Measurements from ENCODE around the gene PGLYRP3. TPM values are rescaled to one million over a fixed set of nuclear protein-coding genes. Genes with fewer than 3 reads are reported as not detected.

Gene PGLYRP3
- total and polyA plus RNA-seq, 2 of the 13 experiments (the other 11 are each of a cell fraction or from before 2014, with no cell fraction given) = not detected

DNA sequence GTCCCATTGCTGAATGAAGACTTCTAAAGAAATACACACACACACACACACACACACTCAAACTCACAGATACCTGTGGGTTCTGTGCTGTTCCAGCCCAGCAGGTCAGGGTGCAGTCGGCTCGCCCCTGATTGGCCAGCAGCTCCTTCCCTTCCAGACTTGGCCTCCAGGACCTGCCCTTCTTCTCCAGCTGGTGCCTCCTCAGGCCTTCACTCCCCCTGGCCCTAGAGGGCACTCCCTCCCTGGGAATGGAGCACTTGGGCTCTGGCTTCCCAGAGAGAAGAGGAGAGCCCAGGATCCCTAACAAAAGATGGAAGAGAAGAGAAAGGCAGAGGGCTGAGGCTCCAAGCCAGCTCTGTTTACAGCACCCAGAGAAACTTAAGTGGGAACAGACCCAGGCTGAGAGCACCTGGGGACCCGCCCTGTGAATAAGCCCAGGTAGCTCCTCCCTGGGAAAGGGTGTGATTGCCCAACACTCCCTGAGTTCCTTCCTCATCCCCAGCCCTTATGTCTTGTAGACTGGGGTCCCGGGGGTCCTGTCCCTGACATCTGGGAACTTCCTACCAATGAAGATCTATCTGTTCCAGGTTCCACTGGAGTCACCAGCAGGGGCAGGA is at the start of gene PGLYRP3 (continued):
- TF ChIP-seq IRX3 (CRISPR knock-in tag; IDR thresholded peaks at IDR 0.05; ENCODE audit: borderline replicate concordance, low read depth) (no peak), SUZ12 (IDR thresholded peaks at IDR 0.05; ENCODE audit: low read depth, low read length) (no peak), ZNF225 (CRISPR knock-in tag; IDR thresholded peaks at IDR 0.05) (no peak)
- TF ChIP-seq, protein P1, sequence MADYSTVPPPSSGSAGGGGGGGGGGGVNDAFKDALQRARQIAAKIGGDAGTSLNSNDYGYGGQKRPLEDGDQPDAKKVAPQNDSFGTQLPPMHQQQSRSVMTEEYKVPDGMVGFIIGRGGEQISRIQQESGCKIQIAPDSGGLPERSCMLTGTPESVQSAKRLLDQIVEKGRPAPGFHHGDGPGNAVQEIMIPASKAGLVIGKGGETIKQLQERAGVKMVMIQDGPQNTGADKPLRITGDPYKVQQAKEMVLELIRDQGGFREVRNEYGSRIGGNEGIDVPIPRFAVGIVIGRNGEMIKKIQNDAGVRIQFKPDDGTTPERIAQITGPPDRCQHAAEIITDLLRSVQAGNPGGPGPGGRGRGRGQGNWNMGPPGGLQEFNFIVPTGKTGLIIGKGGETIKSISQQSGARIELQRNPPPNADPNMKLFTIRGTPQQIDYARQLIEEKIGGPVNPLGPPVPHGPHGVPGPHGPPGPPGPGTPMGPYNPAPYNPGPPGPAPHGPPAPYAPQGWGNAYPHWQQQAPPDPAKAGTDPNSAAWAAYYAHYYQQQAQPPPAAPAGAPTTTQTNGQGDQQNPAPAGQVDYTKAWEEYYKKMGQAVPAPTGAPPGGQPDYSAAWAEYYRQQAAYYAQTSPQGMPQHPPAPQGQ (CRISPR knock-in tag; IDR thresholded peaks at IDR 0.05; ENCODE audit: borderline replicate concordance) = no peak

DNA sequence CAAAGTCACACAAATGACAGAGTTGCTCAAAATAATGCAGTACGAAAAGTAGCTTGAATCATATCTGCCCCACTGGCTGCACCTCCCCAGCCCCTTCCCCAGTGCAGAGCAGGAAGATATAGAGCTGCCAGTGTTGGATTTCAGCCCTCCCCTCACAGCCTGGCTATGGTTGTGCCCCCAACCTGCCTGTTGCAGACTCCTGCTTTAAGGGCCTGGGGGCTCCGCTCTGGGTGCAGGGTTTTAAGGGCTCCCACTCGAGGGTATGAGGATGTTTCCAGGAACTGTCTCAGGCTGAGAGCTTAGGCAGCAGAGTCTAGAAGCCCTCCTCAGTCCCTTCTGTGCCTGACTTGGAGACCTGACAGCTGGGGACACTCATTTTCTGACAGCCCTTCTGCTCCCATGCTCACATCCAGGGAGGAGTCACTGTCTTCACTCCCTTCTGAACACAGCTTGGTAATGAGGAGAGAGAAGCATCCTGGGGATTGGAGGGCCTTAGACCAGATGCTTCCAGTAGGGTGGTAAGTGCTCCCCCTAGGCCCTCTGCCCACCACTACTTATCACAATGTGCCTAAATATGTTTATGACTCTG is 49.5 kb upstream of the PGLYRP3 start:
- TF ChIP-seq, protein P2, sequence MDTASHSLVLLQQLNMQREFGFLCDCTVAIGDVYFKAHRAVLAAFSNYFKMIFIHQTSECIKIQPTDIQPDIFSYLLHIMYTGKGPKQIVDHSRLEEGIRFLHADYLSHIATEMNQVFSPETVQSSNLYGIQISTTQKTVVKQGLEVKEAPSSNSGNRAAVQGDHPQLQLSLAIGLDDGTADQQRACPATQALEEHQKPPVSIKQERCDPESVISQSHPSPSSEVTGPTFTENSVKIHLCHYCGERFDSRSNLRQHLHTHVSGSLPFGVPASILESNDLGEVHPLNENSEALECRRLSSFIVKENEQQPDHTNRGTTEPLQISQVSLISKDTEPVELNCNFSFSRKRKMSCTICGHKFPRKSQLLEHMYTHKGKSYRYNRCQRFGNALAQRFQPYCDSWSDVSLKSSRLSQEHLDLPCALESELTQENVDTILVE (CRISPR knock-in tag; IDR thresholded peaks at IDR 0.05) = no peak
- TF ChIP-seq, protein P3, sequence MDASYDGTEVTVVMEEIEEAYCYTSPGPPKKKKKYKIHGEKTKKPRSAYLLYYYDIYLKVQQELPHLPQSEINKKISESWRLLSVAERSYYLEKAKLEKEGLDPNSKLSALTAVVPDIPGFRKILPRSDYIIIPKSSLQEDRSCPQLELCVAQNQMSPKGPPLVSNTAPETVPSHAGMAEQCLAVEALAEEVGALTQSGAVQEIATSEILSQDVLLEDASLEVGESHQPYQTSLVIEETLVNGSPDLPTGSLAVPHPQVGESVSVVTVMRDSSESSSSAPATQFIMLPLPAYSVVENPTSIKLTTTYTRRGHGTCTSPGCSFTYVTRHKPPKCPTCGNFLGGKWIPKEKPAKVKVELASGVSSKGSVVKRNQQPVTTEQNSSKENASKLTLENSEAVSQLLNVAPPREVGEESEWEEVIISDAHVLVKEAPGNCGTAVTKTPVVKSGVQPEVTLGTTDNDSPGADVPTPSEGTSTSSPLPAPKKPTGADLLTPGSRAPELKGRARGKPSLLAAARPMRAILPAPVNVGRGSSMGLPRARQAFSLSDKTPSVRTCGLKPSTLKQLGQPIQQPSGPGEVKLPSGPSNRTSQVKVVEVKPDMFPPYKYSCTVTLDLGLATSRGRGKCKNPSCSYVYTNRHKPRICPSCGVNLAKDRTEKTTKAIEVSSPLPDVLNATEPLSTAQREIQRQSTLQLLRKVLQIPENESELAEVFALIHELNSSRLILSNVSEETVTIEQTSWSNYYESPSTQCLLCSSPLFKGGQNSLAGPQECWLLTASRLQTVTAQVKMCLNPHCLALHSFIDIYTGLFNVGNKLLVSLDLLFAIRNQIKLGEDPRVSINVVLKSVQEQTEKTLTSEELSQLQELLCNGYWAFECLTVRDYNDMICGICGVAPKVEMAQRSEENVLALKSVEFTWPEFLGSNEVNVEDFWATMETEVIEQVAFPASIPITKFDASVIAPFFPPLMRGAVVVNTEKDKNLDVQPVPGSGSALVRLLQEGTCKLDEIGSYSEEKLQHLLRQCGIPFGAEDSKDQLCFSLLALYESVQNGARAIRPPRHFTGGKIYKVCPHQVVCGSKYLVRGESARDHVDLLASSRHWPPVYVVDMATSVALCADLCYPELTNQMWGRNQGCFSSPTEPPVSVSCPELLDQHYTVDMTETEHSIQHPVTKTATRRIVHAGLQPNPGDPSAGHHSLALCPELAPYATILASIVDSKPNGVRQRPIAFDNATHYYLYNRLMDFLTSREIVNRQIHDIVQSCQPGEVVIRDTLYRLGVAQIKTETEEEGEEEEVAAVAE (CRISPR knock-in tag; IDR thresholded peaks at IDR 0.05; ENCODE audit: borderline replicate concordance) = no peak
- no peak for TF ChIP-seq ZBTB3 (CRISPR knock-in tag; IDR thresholded peaks at IDR 0.05; ENCODE audit: borderline replicate concordance, low read depth)
- ChIA-PET POLR2A (no interaction called here), CTCF (ENCODE audit: low intra/inter-chr PET ratio, low total read pairs) (no interaction called here)
- H3K79me2 ChIP-seq (ENCODE audit: insufficient read depth, low read length) = no peaks in the 10 kb centered on the region
- FAIRE-seq = no peak
- no peak overlapping the region for H3K27ac ChIP-seq (ENCODE audit: extremely low read length, insufficient read depth, low read length)
- in situ Hi-C loops (cut with HindIII; ENCODE audit: extremely low pct_ligation_motif_present, low pct_unique_long_range_greater_than_20kb) = no loop called here
- H3K9ac ChIP-seq (ENCODE audit: insufficient read depth, low read depth, low read length) = no peak overlapping the region
- WGBS (ENCODE audit: low lambda C conversion rate) = 0% methylated on average over 1 of the region's 3 CpGs
- H3K27me3 ChIP-seq (ENCODE audit: control insufficient read depth in 1 of 2, insufficient read depth in 2 of 2, low read length in 2 of 2) = peaks cover 1 to 5% of the 10 kb centered on the region in 2 experiments; a peak in 1 of 5 replicates
- DNase-seq (ENCODE audit: low spot score) = no peak
- intact Hi-C loops (cut with micrococcal nuclease; ENCODE audit: unreplicated experiment) = no loop called here
- no TSS peak for BruUV-seq (replicated peaks)
- H3K4me1 ChIP-seq (ENCODE audit: insufficient read depth, low read length) = 0 out of 2 replicates have a peak, but pooled peaks cover 5% of the 10 kb centered on the region
- no peaks in the 10 kb centered on the region for H3K36me3 ChIP-seq (replicated peaks in 1 of 2; ENCODE audit: control insufficient read depth in 1 of 2, insufficient read depth in 2 of 2, low read length in 2 of 2)
- ATAC-seq = no peak
- H3K4me3 ChIP-seq (replicated peaks in 1 of 3; ENCODE audit: insufficient read depth in 1 of 3, low read depth in 2 of 3, low read length in 3 of 3) = no peak overlapping the region
- no peak overlapping the region for H3K4me2 ChIP-seq (ENCODE audit: low read depth, low read length)
- no peak overlapping the region for H2AFZ ChIP-seq (ENCODE audit: low read length)
- no peaks in the 10 kb centered on the region for H3K9me3 ChIP-seq (ENCODE audit: low read length)
- no peaks in the 10 kb centered on the region for H4K20me1 ChIP-seq (ENCODE audit: insufficient read depth, low read length)
